ENCODE results near the gene SRM.
"Not testable (repeated sequence)": the region's sequence is repeated elsewhere in the genome, so short reads cannot be mapped to it uniquely, and the experiment has no call there.

The SRM gene

DNA sequence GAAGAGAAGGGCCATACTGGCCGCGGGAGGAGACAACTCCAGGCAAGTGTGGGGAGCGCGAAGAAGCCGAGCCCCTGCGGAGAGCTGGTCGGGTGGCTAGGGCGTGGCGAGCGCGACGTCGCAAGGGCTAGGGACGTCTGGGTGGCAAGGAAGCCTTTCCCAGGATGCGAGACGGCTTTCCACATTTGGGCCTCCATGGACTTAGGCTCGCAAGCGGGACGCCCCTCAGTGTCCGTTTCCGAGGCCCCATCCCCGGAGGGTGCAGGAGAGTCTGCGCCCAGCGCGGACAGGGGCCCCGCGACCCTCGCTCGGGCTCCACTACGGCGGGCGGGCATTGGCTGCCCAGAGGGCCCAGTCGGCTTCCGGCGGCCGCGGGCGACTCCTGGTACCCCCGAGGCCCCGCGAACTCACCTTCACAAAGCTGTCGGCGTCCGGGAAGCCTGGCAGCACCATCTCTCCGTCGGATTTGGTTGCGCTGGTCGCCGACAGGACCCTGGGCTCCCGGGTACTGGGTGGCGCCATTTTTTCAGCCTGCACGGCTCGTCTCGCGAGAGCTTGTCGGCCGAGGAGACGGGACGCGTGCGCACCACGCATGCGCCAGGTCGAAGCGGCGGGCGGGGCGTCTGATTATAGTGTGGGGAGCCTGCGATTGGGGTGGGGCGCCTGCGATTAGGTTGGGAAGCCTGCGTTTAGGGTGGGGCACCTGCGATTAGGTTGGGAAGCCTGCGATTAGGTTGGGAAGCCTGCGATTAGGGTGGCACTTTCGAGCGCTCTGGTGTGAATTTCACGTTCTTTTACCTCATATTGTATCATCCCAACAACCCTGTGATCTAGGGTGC, 39.7 kb upstream of the SRM start, which contains the start of gene EXOSC10 (continued):
- TF ChIP-seq ZNF138 (tag by site-specific recombination; IDR thresholded peaks at IDR 0.05; ENCODE audit: borderline replicate concordance) (no peak), MYNN (tag by site-specific recombination; IDR thresholded peaks at IDR 0.05; ENCODE audit: borderline replicate concordance) (no peak), ZNF561 (tag by site-specific recombination; IDR thresholded peaks at IDR 0.05; ENCODE audit: borderline replicate concordance) (peak; percentile 51), ZEB2 (tag by site-specific recombination; IDR thresholded peaks at IDR 0.05) (peak; percentile 74; the same call in 1 of the 2 replicates), ZNF600 (tag by site-specific recombination; IDR thresholded peaks at IDR 0.05) (no peak), ZNF701 (tag by site-specific recombination; IDR thresholded peaks at IDR 0.05) (no peak), ZNF548 (tag by site-specific recombination; IDR thresholded peaks at IDR 0.05) (no peak), ZNF112 (tag by site-specific recombination; IDR thresholded peaks at IDR 0.05) (no peak), ZNF354C (tag by site-specific recombination; IDR thresholded peaks at IDR 0.05; ENCODE audit: borderline replicate concordance, low read depth) (no peak)
- TF ChIP-seq, protein P1, sequence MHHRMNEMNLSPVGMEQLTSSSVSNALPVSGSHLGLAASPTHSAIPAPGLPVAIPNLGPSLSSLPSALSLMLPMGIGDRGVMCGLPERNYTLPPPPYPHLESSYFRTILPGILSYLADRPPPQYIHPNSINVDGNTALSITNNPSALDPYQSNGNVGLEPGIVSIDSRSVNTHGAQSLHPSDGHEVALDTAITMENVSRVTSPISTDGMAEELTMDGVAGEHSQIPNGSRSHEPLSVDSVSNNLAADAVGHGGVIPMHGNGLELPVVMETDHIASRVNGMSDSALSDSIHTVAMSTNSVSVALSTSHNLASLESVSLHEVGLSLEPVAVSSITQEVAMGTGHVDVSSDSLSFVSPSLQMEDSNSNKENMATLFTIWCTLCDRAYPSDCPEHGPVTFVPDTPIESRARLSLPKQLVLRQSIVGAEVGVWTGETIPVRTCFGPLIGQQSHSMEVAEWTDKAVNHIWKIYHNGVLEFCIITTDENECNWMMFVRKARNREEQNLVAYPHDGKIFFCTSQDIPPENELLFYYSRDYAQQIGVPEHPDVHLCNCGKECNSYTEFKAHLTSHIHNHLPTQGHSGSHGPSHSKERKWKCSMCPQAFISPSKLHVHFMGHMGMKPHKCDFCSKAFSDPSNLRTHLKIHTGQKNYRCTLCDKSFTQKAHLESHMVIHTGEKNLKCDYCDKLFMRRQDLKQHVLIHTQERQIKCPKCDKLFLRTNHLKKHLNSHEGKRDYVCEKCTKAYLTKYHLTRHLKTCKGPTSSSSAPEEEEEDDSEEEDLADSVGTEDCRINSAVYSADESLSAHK (tag by site-specific recombination; IDR thresholded peaks at IDR 0.05) = peak; percentile 25; the same call in 1 of the 2 replicates

DNA sequence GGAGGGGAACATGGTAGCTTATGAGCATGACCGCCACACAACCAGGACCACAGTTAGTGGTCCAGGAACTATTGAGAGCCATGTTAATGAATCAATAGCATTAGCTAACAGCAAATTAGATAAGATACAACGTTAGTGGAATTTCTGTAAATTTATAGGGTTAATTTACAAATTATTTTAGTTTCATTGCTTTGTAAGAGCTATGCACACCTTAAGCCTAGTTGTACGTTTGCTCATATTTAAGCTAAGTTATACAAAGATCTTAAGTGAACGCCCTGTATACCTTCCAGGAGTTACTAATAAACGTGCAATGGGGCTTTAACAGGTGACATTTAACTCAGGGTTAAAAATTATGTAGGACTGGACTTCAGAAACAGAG, 39.1 kb upstream of the SRM start:
- TF ChIP-seq ZNF791 (tag by site-specific recombination; IDR thresholded peaks at IDR 0.05) (no peak), MEIS1 (CRISPR knock-in tag; IDR thresholded peaks at IDR 0.05; ENCODE audit: borderline replicate concordance) (no peak)
- TF ChIP-seq, protein P2, sequence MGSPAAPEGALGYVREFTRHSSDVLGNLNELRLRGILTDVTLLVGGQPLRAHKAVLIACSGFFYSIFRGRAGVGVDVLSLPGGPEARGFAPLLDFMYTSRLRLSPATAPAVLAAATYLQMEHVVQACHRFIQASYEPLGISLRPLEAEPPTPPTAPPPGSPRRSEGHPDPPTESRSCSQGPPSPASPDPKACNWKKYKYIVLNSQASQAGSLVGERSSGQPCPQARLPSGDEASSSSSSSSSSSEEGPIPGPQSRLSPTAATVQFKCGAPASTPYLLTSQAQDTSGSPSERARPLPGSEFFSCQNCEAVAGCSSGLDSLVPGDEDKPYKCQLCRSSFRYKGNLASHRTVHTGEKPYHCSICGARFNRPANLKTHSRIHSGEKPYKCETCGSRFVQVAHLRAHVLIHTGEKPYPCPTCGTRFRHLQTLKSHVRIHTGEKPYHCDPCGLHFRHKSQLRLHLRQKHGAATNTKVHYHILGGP (tag by site-specific recombination; IDR thresholded peaks at IDR 0.05) = no peak
- TF ChIP-seq, protein P3, sequence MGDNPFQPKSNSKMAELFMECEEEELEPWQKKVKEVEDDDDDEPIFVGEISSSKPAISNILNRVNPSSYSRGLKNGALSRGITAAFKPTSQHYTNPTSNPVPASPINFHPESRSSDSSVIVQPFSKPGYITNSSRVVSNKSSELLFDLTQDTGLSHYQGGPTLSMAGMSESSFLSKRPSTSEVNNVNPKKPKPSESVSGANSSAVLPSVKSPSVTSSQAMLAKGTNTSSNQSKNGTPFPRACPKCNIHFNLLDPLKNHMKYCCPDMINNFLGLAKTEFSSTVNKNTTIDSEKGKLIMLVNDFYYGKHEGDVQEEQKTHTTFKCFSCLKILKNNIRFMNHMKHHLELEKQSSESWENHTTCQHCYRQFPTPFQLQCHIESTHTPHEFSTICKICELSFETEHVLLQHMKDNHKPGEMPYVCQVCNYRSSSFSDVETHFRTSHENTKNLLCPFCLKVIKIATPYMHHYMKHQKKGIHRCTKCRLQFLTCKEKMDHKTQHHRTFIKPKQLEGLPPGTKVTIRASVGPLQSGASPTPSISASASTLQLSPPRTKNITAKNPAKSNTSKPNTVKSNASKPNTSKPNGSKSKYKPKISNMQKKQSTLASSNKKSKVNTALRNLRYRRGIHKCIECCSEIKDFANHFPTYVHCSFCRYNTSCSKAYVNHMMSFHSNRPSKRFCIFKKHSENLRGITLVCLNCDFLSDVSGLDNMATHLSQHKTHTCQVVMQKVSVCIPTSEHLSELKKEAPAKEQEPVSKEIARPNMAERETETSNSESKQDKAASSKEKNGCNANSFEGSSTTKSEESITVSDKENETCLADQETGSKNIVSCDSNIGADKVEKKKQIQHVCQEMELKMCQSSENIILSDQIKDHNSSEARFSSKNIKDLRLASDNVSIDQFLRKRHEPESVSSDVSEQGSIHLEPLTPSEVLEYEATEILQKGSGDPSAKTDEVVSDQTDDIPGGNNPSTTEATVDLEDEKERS (tag by site-specific recombination; IDR thresholded peaks at IDR 0.05) = no peak
- Histone ChIP-seq H3K4me3 (ENCODE audit: low read depth, low read length) (peak overlapping the region; percentile 76), H3K36me3 (ENCODE audit: control insufficient read depth in 2 of 2, insufficient read depth in 1 of 2, low read length in 2 of 2) (peaks cover 38 to 42% of the 10 kb centered on the region in 2 experiments), H3K27ac (ENCODE audit: extremely low read depth, low read depth, low read length) (peak overlapping the region; percentile 89; the same call in 1 of the 2 replicates), H3K4me1 (ENCODE audit: control insufficient read depth, insufficient read depth, low read length) (peaks cover 3% of the 10 kb centered on the region; the same call in 1 of the 2 replicates), H3K9me3 (ENCODE audit: control insufficient read depth, insufficient read depth, low read depth, low read length) (no peaks in the 10 kb centered on the region)
- ChIA-PET CTCF (interaction anchor here (0.6 to 2.4 kb wide), 5 partner anchors 37 to 1353 kb away, joined by 3 to 16 read pairs (median 5); no protein-coding TSS in a partner anchor), POLR2A (interaction anchor here (0.5 to 2.1 kb wide), 10 partner anchors 9 to 609 kb away, joined by 3 to 6 read pairs (median 3); no protein-coding TSS in a partner anchor)

DNA sequence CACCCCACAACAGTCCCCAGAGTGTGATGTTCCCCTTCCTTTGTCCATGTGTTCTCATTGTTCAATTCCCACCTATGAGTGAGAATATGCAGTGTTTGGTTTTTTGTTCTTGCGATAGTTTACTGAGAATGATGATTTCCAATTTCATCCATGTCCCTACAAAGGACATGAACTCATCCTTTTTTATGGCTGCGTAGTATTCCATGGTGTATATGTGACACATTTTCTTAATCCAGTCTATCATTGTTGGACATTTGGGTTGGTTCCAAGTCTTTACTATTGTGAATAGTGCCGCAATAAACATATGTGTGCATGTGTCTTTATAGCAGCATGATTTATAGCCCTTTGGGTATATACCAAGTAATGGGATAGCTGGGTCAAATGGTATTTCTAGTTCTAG, 24.0 kb upstream of the SRM start:
- H3K27ac ChIP-seq (ENCODE audit: extremely low read depth, low read depth, low read length); POLR2A ChIA-PET; CTCF ChIA-PET; H3K4me1 ChIP-seq (ENCODE audit: control insufficient read depth, insufficient read depth, low read length); H3K4me3 ChIP-seq (ENCODE audit: low read depth, low read length); H3K9me3 ChIP-seq (ENCODE audit: control insufficient read depth, insufficient read depth, low read depth, low read length): not testable (repeated sequence)
- H3K36me3 ChIP-seq (ENCODE audit: control insufficient read depth in 2 of 2, insufficient read depth in 1 of 2, low read length in 2 of 2) = peaks cover 38 to 70% of the 10 kb centered on the region in 2 experiments
- TF ChIP-seq, protein P3 (tag by site-specific recombination; IDR thresholded peaks at IDR 0.05) = peak; percentile 72; the same call in 1 of the 2 replicates
- TF ChIP-seq, protein P4, sequence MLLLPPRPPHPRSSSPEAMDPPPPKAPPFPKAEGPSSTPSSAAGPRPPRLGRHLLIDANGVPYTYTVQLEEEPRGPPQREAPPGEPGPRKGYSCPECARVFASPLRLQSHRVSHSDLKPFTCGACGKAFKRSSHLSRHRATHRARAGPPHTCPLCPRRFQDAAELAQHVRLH (tag by site-specific recombination; IDR thresholded peaks at IDR 0.05) = peak; percentile 63; the same call in 1 of the 2 replicates
- TF ChIP-seq ZNF146 (tag by site-specific recombination; IDR thresholded peaks at IDR 0.05) = peak; percentile 100

Data from HEK293 (cell line).